Measurements from ENCODE around the gene DAZAP1.

- TF ChIP-seq GABPB1 (CRISPR knock-in tag; IDR thresholded peaks at IDR 0.05) (no peak), CTCF (IDR thresholded peaks at IDR 0.05) (no peak), USF2 (CRISPR knock-in tag; IDR thresholded peaks at IDR 0.05) (no peak), ZNF317 (CRISPR knock-in tag; IDR thresholded peaks at IDR 0.05; ENCODE audit: borderline replicate concordance, low read depth) (no peak), ZSCAN18 (CRISPR knock-in tag; IDR thresholded peaks at IDR 0.05) (no peak), ZNF281 (CRISPR knock-in tag; IDR thresholded peaks at IDR 0.05) (no peak)
- TF ChIP-seq, protein P1, sequence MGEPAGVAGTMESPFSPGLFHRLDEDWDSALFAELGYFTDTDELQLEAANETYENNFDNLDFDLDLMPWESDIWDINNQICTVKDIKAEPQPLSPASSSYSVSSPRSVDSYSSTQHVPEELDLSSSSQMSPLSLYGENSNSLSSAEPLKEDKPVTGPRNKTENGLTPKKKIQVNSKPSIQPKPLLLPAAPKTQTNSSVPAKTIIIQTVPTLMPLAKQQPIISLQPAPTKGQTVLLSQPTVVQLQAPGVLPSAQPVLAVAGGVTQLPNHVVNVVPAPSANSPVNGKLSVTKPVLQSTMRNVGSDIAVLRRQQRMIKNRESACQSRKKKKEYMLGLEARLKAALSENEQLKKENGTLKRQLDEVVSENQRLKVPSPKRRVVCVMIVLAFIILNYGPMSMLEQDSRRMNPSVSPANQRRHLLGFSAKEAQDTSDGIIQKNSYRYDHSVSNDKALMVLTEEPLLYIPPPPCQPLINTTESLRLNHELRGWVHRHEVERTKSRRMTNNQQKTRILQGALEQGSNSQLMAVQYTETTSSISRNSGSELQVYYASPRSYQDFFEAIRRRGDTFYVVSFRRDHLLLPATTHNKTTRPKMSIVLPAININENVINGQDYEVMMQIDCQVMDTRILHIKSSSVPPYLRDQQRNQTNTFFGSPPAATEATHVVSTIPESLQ (CRISPR knock-in tag; IDR thresholded peaks at IDR 0.05) = no peak
These were observed 14.4 kb upstream of the DAZAP1 start for GRCh38 chr19:1392939-1393530.
